ENCODE data around the gene ITGB6.
A peak's percentile ranks its signal among the peaks of the same experiment; 100 is the strongest.

The ITGB6 gene

DNA sequence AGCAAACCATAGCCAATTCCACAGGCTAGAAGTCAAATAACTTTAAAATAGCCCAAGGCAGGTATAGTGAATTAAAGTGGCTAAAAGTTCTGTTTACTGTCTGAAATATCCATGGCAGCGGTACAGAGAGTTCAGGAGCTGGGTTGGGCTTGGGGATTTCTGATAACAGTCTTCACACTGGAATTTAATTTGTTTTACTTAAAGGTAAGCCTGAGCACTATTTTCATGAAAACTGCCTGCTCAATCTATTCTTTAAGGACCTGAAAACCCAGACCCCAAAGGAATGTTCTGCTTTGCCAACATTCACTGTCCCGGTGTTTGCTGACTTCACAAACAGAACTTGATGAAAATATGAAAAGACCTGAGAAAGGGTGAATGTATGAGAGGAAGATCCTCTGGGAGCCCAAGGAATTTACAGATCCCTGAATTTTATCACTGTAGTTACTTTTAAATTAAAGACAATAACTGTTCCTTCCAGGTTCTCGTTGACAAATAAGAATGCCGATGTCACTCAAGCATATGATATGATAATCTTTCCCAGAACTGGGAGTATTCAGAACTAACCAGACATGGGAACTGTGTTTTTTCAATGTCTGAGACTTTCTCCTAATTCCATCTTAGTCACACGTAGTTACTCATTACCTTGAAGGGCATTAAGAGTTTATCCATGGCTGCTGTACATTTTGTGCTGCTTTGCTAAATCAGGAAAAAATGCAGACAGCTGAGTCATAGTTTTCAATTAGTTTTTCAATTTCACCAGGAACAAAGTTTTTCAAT is 28.3 kb upstream of the ITGB6 start (continued):
- TF ChIP-seq, protein P1, sequence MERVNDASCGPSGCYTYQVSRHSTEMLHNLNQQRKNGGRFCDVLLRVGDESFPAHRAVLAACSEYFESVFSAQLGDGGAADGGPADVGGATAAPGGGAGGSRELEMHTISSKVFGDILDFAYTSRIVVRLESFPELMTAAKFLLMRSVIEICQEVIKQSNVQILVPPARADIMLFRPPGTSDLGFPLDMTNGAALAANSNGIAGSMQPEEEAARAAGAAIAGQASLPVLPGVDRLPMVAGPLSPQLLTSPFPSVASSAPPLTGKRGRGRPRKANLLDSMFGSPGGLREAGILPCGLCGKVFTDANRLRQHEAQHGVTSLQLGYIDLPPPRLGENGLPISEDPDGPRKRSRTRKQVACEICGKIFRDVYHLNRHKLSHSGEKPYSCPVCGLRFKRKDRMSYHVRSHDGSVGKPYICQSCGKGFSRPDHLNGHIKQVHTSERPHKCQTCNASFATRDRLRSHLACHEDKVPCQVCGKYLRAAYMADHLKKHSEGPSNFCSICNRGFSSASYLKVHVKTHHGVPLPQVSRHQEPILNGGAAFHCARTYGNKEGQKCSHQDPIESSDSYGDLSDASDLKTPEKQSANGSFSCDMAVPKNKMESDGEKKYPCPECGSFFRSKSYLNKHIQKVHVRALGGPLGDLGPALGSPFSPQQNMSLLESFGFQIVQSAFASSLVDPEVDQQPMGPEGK (CRISPR knock-in tag; IDR thresholded peaks at IDR 0.05; ENCODE audit: borderline replicate concordance) = 0 out of 2 replicates have a peak, but pooled peaks have one; percentile 46

DNA sequence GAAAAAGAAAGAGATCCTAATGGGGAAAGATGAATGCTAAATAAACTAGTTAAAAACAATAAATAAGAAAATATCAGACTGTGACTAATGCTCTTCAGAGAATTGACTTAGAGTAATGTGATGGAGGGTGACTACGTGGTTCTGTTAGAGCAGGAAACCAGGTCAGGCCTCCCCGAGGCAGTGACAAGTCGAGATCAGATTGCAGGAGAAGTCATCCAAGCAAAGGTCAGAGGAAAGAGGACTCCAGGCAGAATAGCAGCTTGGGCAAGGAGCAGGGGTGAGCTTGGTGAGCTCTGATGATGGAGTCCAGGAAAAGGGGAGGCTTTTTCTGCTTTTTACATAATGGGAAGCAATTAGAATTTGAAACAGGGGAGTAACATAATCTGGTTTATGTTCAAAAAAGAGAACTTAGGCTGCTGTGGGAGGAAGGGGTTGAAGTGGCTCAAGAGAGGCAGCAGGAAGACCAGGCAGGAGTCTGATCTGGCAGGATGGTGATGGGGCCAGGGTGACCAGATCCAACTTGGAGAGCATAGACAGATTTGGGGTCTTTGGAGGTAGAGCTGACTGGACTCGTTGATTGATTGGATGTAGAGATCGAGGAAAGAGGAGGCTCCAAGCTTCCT is 27.3 kb upstream of the ITGB6 start:
- no peak for ATAC-seq
- TF ChIP-seq CSDC2 (CRISPR knock-in tag; IDR thresholded peaks at IDR 0.05) (0 out of 2 replicates have a peak, but pooled peaks have one; percentile 24), PPARA (CRISPR knock-in tag; IDR thresholded peaks at IDR 0.05; ENCODE audit: borderline replicate concordance) (no peak)

DNA sequence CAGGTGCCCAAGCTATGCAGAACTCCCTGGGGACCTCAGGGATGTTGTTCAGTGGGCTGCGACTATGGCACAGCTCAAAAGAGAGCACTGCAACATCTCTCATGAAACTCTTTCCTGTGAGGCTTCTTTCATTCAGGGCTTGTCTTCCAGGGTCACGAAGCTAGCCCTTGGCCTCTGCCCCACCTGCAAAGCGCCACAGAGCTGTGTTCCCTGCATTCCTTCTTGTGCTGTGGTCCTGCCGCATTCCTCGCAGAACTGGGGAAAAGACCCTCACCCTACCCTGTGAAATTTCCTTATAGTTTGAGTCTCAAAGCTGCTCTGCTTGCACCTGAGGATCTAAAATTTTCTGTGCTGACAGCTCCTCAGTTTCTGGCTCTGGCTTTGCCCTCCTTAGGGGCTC is 26.3 kb upstream of the ITGB6 start:
- ATAC-seq = no peak
- TF ChIP-seq, protein P2, sequence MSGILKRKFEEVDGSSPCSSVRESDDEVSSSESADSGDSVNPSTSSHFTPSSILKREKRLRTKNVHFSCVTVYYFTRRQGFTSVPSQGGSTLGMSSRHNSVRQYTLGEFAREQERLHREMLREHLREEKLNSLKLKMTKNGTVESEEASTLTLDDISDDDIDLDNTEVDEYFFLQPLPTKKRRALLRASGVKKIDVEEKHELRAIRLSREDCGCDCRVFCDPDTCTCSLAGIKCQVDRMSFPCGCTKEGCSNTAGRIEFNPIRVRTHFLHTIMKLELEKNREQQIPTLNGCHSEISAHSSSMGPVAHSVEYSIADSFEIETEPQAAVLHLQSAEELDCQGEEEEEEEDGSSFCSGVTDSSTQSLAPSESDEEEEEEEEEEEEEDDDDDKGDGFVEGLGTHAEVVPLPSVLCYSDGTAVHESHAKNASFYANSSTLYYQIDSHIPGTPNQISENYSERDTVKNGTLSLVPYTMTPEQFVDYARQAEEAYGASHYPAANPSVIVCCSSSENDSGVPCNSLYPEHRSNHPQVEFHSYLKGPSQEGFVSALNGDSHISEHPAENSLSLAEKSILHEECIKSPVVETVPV (CRISPR knock-in tag; IDR thresholded peaks at IDR 0.05) = no peak
- TF ChIP-seq, protein P1 (CRISPR knock-in tag; IDR thresholded peaks at IDR 0.05; ENCODE audit: borderline replicate concordance) = no peak
- no peak for TF ChIP-seq OSR1 (CRISPR knock-in tag; IDR thresholded peaks at IDR 0.05)
- TF ChIP-seq RARB (CRISPR knock-in tag; IDR thresholded peaks at IDR 0.05) = no peak
- no peak for TF ChIP-seq PPARA (CRISPR knock-in tag; IDR thresholded peaks at IDR 0.05; ENCODE audit: borderline replicate concordance)
- TF ChIP-seq ZNF8 (CRISPR knock-in tag; IDR thresholded peaks at IDR 0.05) = no peak
- no peak for TF ChIP-seq ISL1 (CRISPR knock-in tag; IDR thresholded peaks at IDR 0.05)
- TF ChIP-seq ZC3H10 (CRISPR knock-in tag; IDR thresholded peaks at IDR 0.05) = no peak
- no peak for TF ChIP-seq SNAI2 (CRISPR knock-in tag; IDR thresholded peaks at IDR 0.05)
- TF ChIP-seq TCF4 (CRISPR knock-in tag; IDR thresholded peaks at IDR 0.05; ENCODE audit: borderline replicate concordance) = no peak

DNA sequence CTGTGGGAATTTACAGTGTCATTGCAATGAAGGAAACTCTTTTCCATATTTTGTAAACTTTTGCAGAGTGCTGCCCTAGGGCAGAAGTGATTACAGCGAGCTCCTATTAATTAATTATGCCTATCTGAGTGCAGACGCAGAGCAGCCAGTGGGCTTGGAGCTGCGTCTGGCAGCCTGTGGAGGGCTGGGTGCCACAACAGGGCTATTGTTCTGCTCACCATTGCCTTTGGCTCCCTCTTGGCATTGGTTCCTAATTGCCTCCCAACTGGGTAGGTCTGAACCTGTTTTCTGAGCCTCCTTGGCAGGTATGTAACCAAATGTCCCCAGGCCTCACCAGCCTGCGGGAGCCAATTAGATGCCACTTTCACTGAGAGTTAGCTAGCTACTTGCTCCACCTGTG is 25.6 kb upstream of the ITGB6 start:
- no peak for ATAC-seq
- no peak for TF ChIP-seq BACH2 (CRISPR knock-in tag; IDR thresholded peaks at IDR 0.05; ENCODE audit: borderline replicate concordance)
- TF ChIP-seq RARB (CRISPR knock-in tag; IDR thresholded peaks at IDR 0.05) = no peak
- no peak for TF ChIP-seq PPARA (CRISPR knock-in tag; IDR thresholded peaks at IDR 0.05; ENCODE audit: borderline replicate concordance)
- no peak for TF ChIP-seq CSDC2 (CRISPR knock-in tag; IDR thresholded peaks at IDR 0.05)
- TF ChIP-seq TCF4 (CRISPR knock-in tag; IDR thresholded peaks at IDR 0.05; ENCODE audit: borderline replicate concordance) = peak; percentile 89; the same call in 1 of the 2 replicates
- peak; percentile 47; the same call in 1 of the 2 replicates for TF ChIP-seq GLIS3 (CRISPR knock-in tag; IDR thresholded peaks at IDR 0.05)
- TF ChIP-seq ARNTL (CRISPR knock-in tag; IDR thresholded peaks at IDR 0.05; ENCODE audit: borderline replicate concordance, low read depth) = no peak
- TF ChIP-seq, protein P3, sequence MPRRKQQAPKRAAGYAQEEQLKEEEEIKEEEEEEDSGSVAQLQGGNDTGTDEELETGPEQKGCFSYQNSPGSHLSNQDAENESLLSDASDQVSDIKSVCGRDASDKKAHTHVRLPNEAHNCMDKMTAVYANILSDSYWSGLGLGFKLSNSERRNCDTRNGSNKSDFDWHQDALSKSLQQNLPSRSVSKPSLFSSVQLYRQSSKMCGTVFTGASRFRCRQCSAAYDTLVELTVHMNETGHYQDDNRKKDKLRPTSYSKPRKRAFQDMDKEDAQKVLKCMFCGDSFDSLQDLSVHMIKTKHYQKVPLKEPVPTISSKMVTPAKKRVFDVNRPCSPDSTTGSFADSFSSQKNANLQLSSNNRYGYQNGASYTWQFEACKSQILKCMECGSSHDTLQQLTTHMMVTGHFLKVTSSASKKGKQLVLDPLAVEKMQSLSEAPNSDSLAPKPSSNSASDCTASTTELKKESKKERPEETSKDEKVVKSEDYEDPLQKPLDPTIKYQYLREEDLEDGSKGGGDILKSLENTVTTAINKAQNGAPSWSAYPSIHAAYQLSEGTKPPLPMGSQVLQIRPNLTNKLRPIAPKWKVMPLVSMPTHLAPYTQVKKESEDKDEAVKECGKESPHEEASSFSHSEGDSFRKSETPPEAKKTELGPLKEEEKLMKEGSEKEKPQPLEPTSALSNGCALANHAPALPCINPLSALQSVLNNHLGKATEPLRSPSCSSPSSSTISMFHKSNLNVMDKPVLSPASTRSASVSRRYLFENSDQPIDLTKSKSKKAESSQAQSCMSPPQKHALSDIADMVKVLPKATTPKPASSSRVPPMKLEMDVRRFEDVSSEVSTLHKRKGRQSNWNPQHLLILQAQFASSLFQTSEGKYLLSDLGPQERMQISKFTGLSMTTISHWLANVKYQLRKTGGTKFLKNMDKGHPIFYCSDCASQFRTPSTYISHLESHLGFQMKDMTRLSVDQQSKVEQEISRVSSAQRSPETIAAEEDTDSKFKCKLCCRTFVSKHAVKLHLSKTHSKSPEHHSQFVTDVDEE (CRISPR knock-in tag; IDR thresholded peaks at IDR 0.05) = peak; percentile 86
- TF ChIP-seq, protein P4, sequence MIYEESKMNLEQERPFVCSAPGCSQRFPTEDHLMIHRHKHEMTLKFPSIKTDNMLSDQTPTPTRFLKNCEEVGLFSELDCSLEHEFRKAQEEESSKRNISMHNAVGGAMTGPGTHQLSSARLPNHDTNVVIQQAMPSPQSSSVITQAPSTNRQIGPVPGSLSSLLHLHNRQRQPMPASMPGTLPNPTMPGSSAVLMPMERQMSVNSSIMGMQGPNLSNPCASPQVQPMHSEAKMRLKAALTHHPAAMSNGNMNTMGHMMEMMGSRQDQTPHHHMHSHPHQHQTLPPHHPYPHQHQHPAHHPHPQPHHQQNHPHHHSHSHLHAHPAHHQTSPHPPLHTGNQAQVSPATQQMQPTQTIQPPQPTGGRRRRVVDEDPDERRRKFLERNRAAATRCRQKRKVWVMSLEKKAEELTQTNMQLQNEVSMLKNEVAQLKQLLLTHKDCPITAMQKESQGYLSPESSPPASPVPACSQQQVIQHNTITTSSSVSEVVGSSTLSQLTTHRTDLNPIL (CRISPR knock-in tag; IDR thresholded peaks at IDR 0.05; ENCODE audit: low read depth) = 0 out of 2 replicates have a peak, but pooled peaks have one; percentile 58
- TF ChIP-seq, protein P1 (CRISPR knock-in tag; IDR thresholded peaks at IDR 0.05; ENCODE audit: borderline replicate concordance) = no peak
- peak; percentile 66 for TF ChIP-seq ZFP3 (CRISPR knock-in tag; IDR thresholded peaks at IDR 0.05)
- no peak for TF ChIP-seq OSR1 (CRISPR knock-in tag; IDR thresholded peaks at IDR 0.05)
- TF ChIP-seq TOX (CRISPR knock-in tag; IDR thresholded peaks at IDR 0.05; ENCODE audit: borderline replicate concordance) = no peak
- TF ChIP-seq, protein P5, sequence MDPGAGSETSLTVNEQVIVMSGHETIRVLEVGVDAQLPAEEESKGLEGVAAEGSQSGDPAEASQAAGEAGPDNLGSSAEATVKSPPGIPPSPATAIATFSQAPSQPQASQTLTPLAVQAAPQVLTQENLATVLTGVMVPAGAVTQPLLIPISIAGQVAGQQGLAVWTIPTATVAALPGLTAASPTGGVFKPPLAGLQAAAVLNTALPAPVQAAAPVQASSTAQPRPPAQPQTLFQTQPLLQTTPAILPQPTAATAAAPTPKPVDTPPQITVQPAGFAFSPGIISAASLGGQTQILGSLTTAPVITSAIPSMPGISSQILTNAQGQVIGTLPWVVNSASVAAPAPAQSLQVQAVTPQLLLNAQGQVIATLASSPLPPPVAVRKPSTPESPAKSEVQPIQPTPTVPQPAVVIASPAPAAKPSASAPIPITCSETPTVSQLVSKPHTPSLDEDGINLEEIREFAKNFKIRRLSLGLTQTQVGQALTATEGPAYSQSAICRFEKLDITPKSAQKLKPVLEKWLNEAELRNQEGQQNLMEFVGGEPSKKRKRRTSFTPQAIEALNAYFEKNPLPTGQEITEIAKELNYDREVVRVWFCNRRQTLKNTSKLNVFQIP (CRISPR knock-in tag; IDR thresholded peaks at IDR 0.05; ENCODE audit: borderline replicate concordance, low read depth) = no peak; the same call in 1 of the 2 replicates
- no peak for TF ChIP-seq ZNF70 (CRISPR knock-in tag; IDR thresholded peaks at IDR 0.05)
- TF ChIP-seq ZFP30 (CRISPR knock-in tag; IDR thresholded peaks at IDR 0.05) = no peak
